ENCODE results near the gene ZNF532.

GRCh38 chr18:58884680-58885079 lies 20.0 kb downstream of the ZNF532 start:
- TF ChIP-seq CTCF (IDR thresholded peaks at IDR 0.05) = no peak
- no peak for TF ChIP-seq EZH2 (IDR thresholded peaks at IDR 0.05)
